T-helper 1 cell treated with Interleukin-12 subunit alpha and Interleukin-12 subunit beta and Interleukin-4 antibody, amounts not matched to agents 30 ng/mL and 1 ng/mL, for 36 hours (primary cell): ENCODE measurements around the gene SRMS. TPM values are rescaled to one million over a fixed set of nuclear protein-coding genes. Genes with fewer than 3 reads are reported as not detected.
"Not testable (repeated sequence)": the region's sequence is repeated elsewhere in the genome, so short reads cannot be mapped to it uniquely, and the experiment has no call there.

Experiments used
- intact Hi-C: fragments of 100-400 bp; cut with micrococcal nuclease; formaldehyde crosslinking; loops from one replicate; pipeline ENCODE4 v1.15.1; 2024
- total RNA-seq: library from RNA; stranded (reverse); gene quantifications from 2 replicates; pipeline ENCODE4 v1.2.3, GENCODE V29; 2022

The SRMS gene
- total RNA-seq, 1 donor from 2014 or later, result not detected

GRCh38 chr20:63525971-63526370 is 21.6 kb downstream of the SRMS start:
- intact Hi-C loops, result no loop called here

GRCh38 chr20:63525185-63525584 is 22.4 kb downstream of the SRMS start:
- intact Hi-C loops, result no loop called here

- intact Hi-C loops, result no loop called here
These were observed 24.5 kb downstream of the SRMS start for GRCh38 chr20:63522981-63523611.

GRCh38 chr20:63522091-63522868 is 25.3 kb downstream of the SRMS start:
- intact Hi-C loops, result no loop called here

- intact Hi-C loops, result loop anchor here (2.0 kb wide), 2 partner anchors 59 to 435 kb away; partner anchors contain the start of gene UCKL1
These were observed 25.9 kb downstream of the SRMS start for GRCh38 chr20:63521602-63522001.

- intact Hi-C loops, result loop anchor here (1.0 to 2.0 kb wide), 12 partner anchors 16 to 545 kb away; partner anchors contain the start of genes GMEB2, PRPF6, PTK6 and TPD52L2
These were observed 26.5 kb downstream of the SRMS start for GRCh38 chr20:63520934-63521601.

- intact Hi-C loops, result loop anchor here (1.0 to 2.0 kb wide), 12 partner anchors 17 to 546 kb away; partner anchors contain the start of genes GMEB2, PRPF6, PTK6 and TPD52L2
These were observed 27.0 kb downstream of the SRMS start, which contains the start of gene PPDPF for GRCh38 chr20:63520504-63520933. Gene PPDPF (plus strand): TSS chr20:63520765. CDS start chr20:63521309, 544 bp downstream.

GRCh38 chr20:63519668-63520503 is 27.7 kb downstream of the SRMS start:
- intact Hi-C loops, result loop anchor here (1.0 to 2.0 kb wide), 12 partner anchors 17 to 546 kb away; partner anchors contain the start of genes GMEB2, PRPF6, PTK6 and TPD52L2

GRCh38 chr20:63518946-63519667 is 28.4 kb downstream of the SRMS start:
- intact Hi-C loops, result no loop called here

- intact Hi-C loops, result no loop called here
These were observed 29.1 kb downstream of the SRMS start for GRCh38 chr20:63518351-63518861.

GRCh38 chr20:63517376-63518309 is 29.9 kb downstream of the SRMS start:
- intact Hi-C loops, result no loop called here

- intact Hi-C loops, result not testable (repeated sequence)
These were observed 33.0 kb downstream of the SRMS start for GRCh38 chr20:63514520-63514919.

GRCh38 chr20:63513207-63513606 is 34.3 kb downstream of the SRMS start:
- intact Hi-C loops, result no loop called here

- intact Hi-C loops, result no loop called here
These were observed 38.4 kb downstream of the SRMS start for GRCh38 chr20:63509088-63509564.

- intact Hi-C loops, result no loop called here
These were observed 39.3 kb downstream of the SRMS start for GRCh38 chr20:63508072-63508768.

- intact Hi-C loops, result no loop called here
These were observed 40.3 kb downstream of the SRMS start for GRCh38 chr20:63507083-63507743.

GRCh38 chr20:63505723-63506122 is 41.8 kb downstream of the SRMS start:
- intact Hi-C loops, result no loop called here
